Pancreas (tissue), 10 donors: ENCODE results near the gene EGFL7. TPM values are rescaled to one million over a fixed set of nuclear protein-coding genes. Genes with fewer than 3 reads are reported as not detected.

ENCODE experiments used
- ATAC-seq, 4 donors: fragments of 200-7000 bp; cut with Tn5 transposase; one replicate each; pipeline versions ENCODE4 v1.8.0 to v1.9.1; 2020; ENCODE audit warnings: mild to moderate bottlenecking in 4 of 4, moderate library complexity in 4 of 4
- DNase-seq, 6 donors: peaks; one replicate each; pipeline ENCODE4 v3.0.0-alpha.2; 2020
- FAIRE-seq: peaks from 2 replicates; lab custom pipeline; 2012; peaks lifted over from hg19 to GRCh38; lab: Jason Lieb, UNC
- H3K27ac ChIP-seq, 4 donors: fragments of 200-600 bp; sonication (generic); 1 replicate in 3 of 4; 2 replicates in 1 of 4; pipeline versions ENCODE4 v1.5.0 to v1.8.0; 2020
- H3K27me3 ChIP-seq, 4 donors: fragments of 200-600 bp; one replicate each; pipeline ENCODE4 v1.8.0; 2021
- H3K36me3 ChIP-seq, 3 donors: fragments of 200-600 bp; sonication (generic) in 1 of 3; one replicate each; pipeline versions ENCODE4 v1.5.0 to v1.8.0; 2020 to 2021
- H3K4me1 ChIP-seq, 3 donors: fragments of 200-600 bp; one replicate each; pipeline ENCODE4 v1.8.0; 2021
- H3K4me3 ChIP-seq, 4 donors: fragments of 200-600 bp; sonication (generic) in 2 of 4; one replicate each; pipeline versions ENCODE4 v1.5.0 to v1.8.0; 2020 to 2021
- H3K9me3 ChIP-seq, 4 donors: fragments of 200-600 bp; one replicate each; pipeline ENCODE4 v1.8.0; 2021
- CTCF ChIP-seq, 4 donors: fragments of 200-600 bp; sonication (generic) in 3 of 4; IDR thresholded peaks; one replicate each; pipeline versions ENCODE4 v1.5.0 to v1.8.0; 2021; ENCODE audit warnings: antibody characterized with exemption in 4 of 4
- WGBS, 2 donors: extraction: QIAGEN DNeasy Blood & Tissue Kit; methylation state at CpG; one replicate each; pipeline ENCODE4 v1.1.7; 2013; 5-methylcytosine and 5-hydroxymethylcytosine counted together
- intact Hi-C, 3 donors: fragments of 100-400 bp; cut with DNase I; formaldehyde crosslinking; loops; one replicate each; pipeline versions ENCODE4 v1.11.1 to v1.14.2; 2022
- polyA plus RNA-seq, 2 donors: library from polyadenylated mRNA; stranded (reverse); fragments of 200-250 nt; gene quantifications; one replicate each; pipeline ENCODE4 v1.2.3, GENCODE V29; 2013
- total RNA-seq, 6 donors: library from RNA; stranded (reverse); fragmentation: NEBNext Ultra II Directional in 4 of 6; extraction: Animal tissue kit (Norgen Biotek cat#: 25700) in 4 of 6; gene quantifications; one replicate each; pipeline versions ENCODE4 v1.2.1 to v1.2.4, GENCODE V29; 2021 to 2023
- donor health status: healthy with polysubstance abuse.
- donor health status: DM: no; HTN: no; CAD: no; lungs with moderate emphysema.
- donor health status: DM: no; HTN: no; CAD: no.
- donor health status: control.
- donor health status: control.
- donor health status: Bipolar disorder and iron deficiency.
- donor health status: DM: yes; HTN: yes; CAD: no.
- donor health status: DM: no; HTN: no; CAD: no.
- donor health status: DM: no; HTN: no; CAD: no.
- donor health status: DM: yes; HTN: yes; CAD: no.

Gene EGFL7
- total and polyA plus RNA-seq, 8 donors, result 8.6 to 134 (median 16.7) TPM

GRCh38 chr9:136687721-136688223 lies 25.1 kb downstream of the EGFL7 start:
- H3K4me1 ChIP-seq, result peaks cover 35 to 63% (median 50%) of the 10 kb centered on the region in 3 donors
- no peak for FAIRE-seq

GRCh38 chr9:136688274-136689107 lies 25.8 kb downstream of the EGFL7 start:
- H3K9me3 ChIP-seq, result no peaks in the 10 kb centered on the region
- 49 to 56% methylated on average over 21 of the region's 21 CpGs for WGBS, 2 donors
- intact Hi-C loops, result no loop called here
- no peak for TF ChIP-seq CTCF (IDR thresholded peaks at IDR 0.05)
- DNase-seq (peak in 4 of 6 donors; percentile 37 to 78 (median 48)), ATAC-seq (no peak), FAIRE-seq (no peak)
- peak overlapping the region; percentile 80 to 95 (median 88) for H3K27ac ChIP-seq
- H3K27me3 ChIP-seq, result no peaks in the 10 kb centered on the region
- H3K4me3 ChIP-seq, result no peak overlapping the region
- no peaks in the 10 kb centered on the region for H3K36me3 ChIP-seq
- peaks cover 41 to 70% (median 57%) of the 10 kb centered on the region in 3 donors for H3K4me1 ChIP-seq

More at GRCh38 chr9:136687721-136688223, 25.1 kb downstream of the EGFL7 start:
- H3K9me3 ChIP-seq, result no peaks in the 10 kb centered on the region
- WGBS, 2 donors, result 4 to 11% methylated on average over 27 to 37 of the region's 37 CpGs
- ATAC-seq (peak; percentile 63 to 71 (median 70)), DNase-seq (peak; percentile 91 to 98 (median 94))
- no peaks in the 10 kb centered on the region for H3K36me3 ChIP-seq
- TF ChIP-seq CTCF (IDR thresholded peaks at IDR 0.05), result no peak
- no peaks in the 10 kb centered on the region for H3K27me3 ChIP-seq
- intact Hi-C loops, result no loop called here
- peak overlapping the region; percentile 80 to 95 (median 88) for H3K27ac ChIP-seq
- peak overlapping the region in 3 of 4 donors; percentile 12 to 97 (median 70) for H3K4me3 ChIP-seq

GRCh38 chr9:136689108-136689460 lies 26.4 kb downstream of the EGFL7 start:
- WGBS, 2 donors, result 58 to 60% methylated on average over 6 to 7 of the region's 7 CpGs
- Histone ChIP-seq H3K4me3 (no peak overlapping the region), H3K27ac (peak overlapping the region; percentile 80 to 95 (median 88)), H3K36me3 (no peaks in the 10 kb centered on the region), H3K9me3 (no peaks in the 10 kb centered on the region), H3K4me1 (peaks cover 44 to 76% (median 63%) of the 10 kb centered on the region in 3 donors), H3K27me3 (no peaks in the 10 kb centered on the region)
- TF ChIP-seq CTCF (IDR thresholded peaks at IDR 0.05), result no peak
- DNase-seq (peak in 1 of 6 donors; percentile 28), ATAC-seq (no peak), FAIRE-seq (no peak)
- intact Hi-C loops, result no loop called here

GRCh38 chr9:136690104-136690805 lies 27.5 kb downstream of the EGFL7 start:
- ATAC-seq, result peak in 1 of 4 donors; percentile 0
- Histone ChIP-seq H3K27ac (peak overlapping the region; percentile 51 to 91 (median 80)), H3K4me1 (peaks cover 56 to 77% (median 58%) of the 10 kb centered on the region in 3 donors), H3K36me3 (no peaks in the 10 kb centered on the region), H3K27me3 (no peaks in the 10 kb centered on the region), H3K9me3 (no peaks in the 10 kb centered on the region), H3K4me3 (no peak overlapping the region)
- WGBS, 2 donors, result 29 to 35% methylated on average over 25 of the region's 25 CpGs
- intact Hi-C loops, result no loop called here
- peak in 5 of 6 donors; percentile 42 to 82 (median 50) for DNase-seq
- no peak for TF ChIP-seq CTCF (IDR thresholded peaks at IDR 0.05)
- no peak for FAIRE-seq
